Ectodermal cell (in vitro differentiated cells): ENCODE measurements around the gene PADI2.

Source experiments
- H3K27ac ChIP-seq: 2 replicates; pipeline ENCODE4 v1.7.0; 2013; ENCODE audit warnings: mild to moderate bottlenecking, low read depth, low read length; ENCODE audit not compliant: insufficient read depth, poor library complexity, severe bottlenecking
- H3K27me3 ChIP-seq: 2 replicates; pipeline ENCODE4 v1.7.0; 2013; ENCODE audit warnings: mild to moderate bottlenecking, low read length; ENCODE audit not compliant: insufficient read depth, control insufficient read depth, poor library complexity, severe bottlenecking
- H3K36me3 ChIP-seq: one replicate; pipeline ENCODE4 v1.7.0; 2013; ENCODE audit warnings: low read length; ENCODE audit not compliant: control insufficient read depth, insufficient read depth
- H3K4me1 ChIP-seq: one replicate; pipeline ENCODE4 v1.7.0; 2013; ENCODE audit warnings: low read length; ENCODE audit not compliant: control insufficient read depth, insufficient read depth
- H3K4me3 ChIP-seq: 2 replicates; pipeline ENCODE4 v1.7.0; 2013; ENCODE audit warnings: low read depth, low read length, control low read depth; ENCODE audit not compliant: insufficient read depth
- H3K9me3 ChIP-seq: 2 replicates; pipeline ENCODE4 v1.7.0; 2013; ENCODE audit warnings: mild to moderate bottlenecking, low read length, moderate library complexity; ENCODE audit not compliant: control insufficient read depth
- WGBS, 2 experiments: methylation state at CpG; one replicate each; pipeline ENCODE4 v1.1.7; 2013; ENCODE audit warnings: missing lambda C conversion rate in 2 of 2; 5-methylcytosine and 5-hydroxymethylcytosine counted together

PADI2 gene

DNA sequence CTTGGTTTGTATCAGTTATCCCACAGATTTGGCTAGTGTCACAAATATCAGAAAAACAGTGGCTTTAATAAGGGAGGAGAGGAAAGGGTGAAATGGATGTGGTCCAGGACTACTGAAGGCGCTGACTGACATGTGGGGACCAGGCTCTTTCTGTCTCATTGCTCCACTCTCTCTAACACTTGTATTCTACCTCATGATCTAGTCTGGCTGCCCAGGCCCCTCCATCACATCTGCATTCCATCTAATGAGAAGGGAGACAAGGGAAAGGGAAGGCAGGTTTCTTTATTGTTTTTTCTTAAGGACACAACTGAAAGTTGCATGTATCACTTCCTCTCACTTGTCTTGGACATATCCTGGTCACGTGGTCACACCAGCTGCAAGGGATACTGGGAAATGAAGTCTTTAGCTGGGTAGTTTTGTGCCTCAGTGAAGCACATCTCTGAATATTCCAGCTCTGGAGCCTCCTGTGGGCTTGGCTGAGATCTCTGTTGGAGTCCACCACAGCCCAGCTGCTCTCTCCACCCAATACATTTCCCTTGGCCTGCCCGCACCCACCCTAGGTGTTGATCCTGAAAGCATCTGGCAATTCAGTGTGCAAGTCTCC, 42.0 kb upstream of the PADI2 start:
- H3K27ac ChIP-seq = no peak overlapping the region
- H3K36me3 ChIP-seq = no peaks in the 10 kb centered on the region
- no peaks in the 10 kb centered on the region for H3K27me3 ChIP-seq
- H3K4me1 ChIP-seq = no peaks in the 10 kb centered on the region
- H3K4me3 ChIP-seq = no peak overlapping the region
- H3K9me3 ChIP-seq = no peaks in the 10 kb centered on the region
- 92 to 98% methylated on average over 3 of the region's 3 CpGs for WGBS, 2 experiments

DNA sequence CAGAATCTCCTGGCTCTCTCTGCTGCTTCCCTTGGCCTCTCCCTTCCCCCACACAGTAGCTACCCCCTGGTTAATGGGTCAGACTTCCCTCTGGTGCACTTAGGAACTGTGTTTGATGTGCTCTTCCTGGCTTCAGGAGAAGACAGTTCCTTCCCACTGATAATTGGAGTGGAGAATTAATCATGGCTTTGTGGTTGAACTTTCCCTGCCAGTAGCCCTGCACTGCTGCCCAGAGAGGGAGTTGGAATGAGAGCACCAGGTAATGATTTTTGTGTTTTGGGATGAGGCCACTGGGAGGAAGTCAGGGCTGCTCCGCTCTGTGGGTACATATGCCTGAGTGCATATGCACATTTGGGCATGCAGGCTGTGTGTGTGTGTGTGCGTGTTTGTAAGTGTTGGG, 39.7 kb upstream of the PADI2 start:
- Histone ChIP-seq H3K27me3 (no peaks in the 10 kb centered on the region), H3K36me3 (no peaks in the 10 kb centered on the region), H3K4me1 (no peaks in the 10 kb centered on the region), H3K4me3 (no peak overlapping the region), H3K9me3 (peaks cover 5% of the 10 kb centered on the region), H3K27ac (no peak overlapping the region)
- 87 to 93% methylated on average over 2 of the region's 2 CpGs for WGBS, 2 experiments

DNA sequence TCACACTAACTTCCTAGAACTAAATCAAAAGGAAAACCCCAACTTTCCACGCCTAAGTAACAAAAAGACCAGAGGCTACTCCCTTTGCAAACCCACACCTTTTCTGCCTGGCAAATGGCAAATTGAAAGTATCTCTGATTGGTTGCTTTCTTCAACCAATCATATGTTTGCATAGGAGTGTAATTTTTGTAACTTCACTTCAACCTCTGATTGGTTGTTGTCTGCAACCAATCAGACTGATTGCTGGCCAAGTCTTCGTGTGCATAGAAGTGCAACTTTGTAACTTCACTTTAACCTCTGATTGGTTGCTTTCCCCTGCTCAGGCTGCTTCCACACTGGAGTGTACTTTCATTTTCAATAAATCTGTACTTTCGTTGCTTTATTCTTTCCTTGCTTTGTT, 36.9 kb upstream of the PADI2 start:
- WGBS, 2 experiments = 89 to 98% methylated on average over 2 to 3 of the region's 3 CpGs
- Histone ChIP-seq H3K27me3 (no peaks in the 10 kb centered on the region), H3K9me3 (peaks cover 5% of the 10 kb centered on the region), H3K36me3 (no peaks in the 10 kb centered on the region), H3K4me3 (no peak overlapping the region), H3K4me1 (no peaks in the 10 kb centered on the region), H3K27ac (no peak overlapping the region)

DNA sequence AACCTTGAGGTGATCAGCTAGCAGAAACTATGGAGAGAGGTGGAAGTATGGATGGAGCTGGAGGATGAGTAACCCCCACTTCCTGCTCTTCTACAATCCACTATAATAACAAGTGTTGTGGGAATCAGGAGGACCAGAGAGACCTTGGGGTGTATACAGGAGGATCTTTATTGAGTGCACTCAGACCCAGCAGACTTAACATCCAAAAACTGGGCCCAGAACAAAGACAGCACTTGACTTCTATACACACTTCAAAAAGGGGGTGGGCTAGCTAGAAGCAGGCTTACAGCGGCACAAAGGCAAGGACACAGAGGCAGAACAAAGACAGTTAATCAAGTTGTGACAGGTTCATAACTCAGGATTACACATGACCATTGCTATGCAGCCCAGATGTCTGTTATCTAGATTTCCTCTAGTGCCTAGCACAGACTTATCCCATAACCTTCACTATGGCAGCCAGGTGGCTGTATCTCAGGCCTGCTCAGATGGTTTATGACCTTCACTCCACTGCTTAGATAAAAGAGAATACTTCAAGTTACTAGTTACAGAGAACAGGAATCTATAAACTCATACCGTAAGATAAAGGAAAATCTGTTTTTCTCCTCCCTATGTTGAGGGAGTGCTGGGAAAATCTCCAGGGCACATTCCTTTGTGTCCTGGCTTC, 36.1 kb upstream of the PADI2 start:
- WGBS, 2 experiments = 45 to 47% methylated on average over 2 of the region's 2 CpGs
- Histone ChIP-seq H3K36me3 (no peaks in the 10 kb centered on the region), H3K4me3 (no peak overlapping the region), H3K4me1 (no peaks in the 10 kb centered on the region), H3K27me3 (no peaks in the 10 kb centered on the region), H3K9me3 (peaks cover 5% of the 10 kb centered on the region), H3K27ac (no peak overlapping the region)

DNA sequence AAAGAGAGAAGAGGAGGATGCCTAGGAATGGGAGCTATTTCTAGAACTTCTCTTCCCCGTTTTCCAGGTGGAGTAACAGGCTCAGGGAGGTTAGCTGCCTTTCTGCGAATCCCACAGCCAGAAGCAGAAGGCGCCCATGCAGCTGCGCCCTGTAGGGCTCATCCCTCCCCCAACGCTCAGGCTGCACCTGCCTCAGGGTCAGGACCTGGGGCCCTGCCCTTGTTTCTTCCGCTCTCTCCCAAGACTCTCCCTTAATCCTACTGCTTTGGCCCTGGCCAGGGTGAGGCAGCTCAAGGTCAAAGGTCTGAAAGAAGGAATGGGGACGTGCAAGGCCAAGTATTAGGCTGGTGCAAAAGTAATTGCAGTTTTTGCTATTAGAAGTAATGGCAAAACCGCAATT, 30.5 kb upstream of the PADI2 start:
- 83 to 88% methylated on average over 8 of the region's 8 CpGs for WGBS, 2 experiments
- H3K9me3 ChIP-seq = no peaks in the 10 kb centered on the region
- H3K27ac ChIP-seq = no peak overlapping the region
- H3K36me3 ChIP-seq = no peaks in the 10 kb centered on the region
- H3K27me3 ChIP-seq = no peaks in the 10 kb centered on the region
- no peaks in the 10 kb centered on the region for H3K4me1 ChIP-seq
- H3K4me3 ChIP-seq = no peak overlapping the region

DNA sequence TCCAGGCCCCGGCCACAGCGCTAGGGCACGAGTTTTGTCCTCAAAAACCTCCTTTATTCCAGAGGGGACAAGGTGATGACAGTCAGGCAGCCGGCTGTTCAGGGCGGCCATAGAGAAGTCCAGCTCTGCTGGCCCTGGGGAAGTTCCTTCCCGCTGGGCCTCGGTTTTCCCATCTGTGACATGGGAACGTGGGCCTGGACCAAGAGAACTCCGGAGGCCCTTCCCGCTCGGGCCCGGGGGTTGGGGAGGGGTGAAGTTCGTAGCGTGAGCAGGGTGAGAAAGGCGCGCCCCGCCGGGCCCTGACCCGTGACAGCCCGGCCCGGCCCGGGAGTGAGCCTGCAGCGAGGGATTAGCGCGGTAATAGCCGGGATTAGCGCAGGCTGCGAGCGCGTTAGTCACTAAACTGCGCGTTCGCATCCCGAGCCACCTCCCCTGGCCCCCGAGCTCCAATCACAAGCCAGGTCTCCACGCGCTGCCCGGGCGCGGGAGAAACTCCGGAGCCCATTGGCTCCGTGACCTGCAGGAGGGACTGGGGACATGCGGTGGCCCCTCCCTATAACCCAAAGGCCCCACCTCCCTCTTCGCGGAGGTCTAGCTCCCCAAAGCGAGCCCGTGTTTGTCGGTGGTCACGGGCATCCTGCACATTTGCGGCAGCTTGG, 29.8 kb upstream of the PADI2 start:
- Histone ChIP-seq H3K4me1 (no peaks in the 10 kb centered on the region), H3K36me3 (no peaks in the 10 kb centered on the region), H3K27me3 (no peaks in the 10 kb centered on the region), H3K9me3 (no peaks in the 10 kb centered on the region), H3K4me3 (no peak overlapping the region), H3K27ac (no peak overlapping the region)
- 95 to 96% methylated on average over 50 of the region's 50 CpGs for WGBS, 2 experiments

DNA sequence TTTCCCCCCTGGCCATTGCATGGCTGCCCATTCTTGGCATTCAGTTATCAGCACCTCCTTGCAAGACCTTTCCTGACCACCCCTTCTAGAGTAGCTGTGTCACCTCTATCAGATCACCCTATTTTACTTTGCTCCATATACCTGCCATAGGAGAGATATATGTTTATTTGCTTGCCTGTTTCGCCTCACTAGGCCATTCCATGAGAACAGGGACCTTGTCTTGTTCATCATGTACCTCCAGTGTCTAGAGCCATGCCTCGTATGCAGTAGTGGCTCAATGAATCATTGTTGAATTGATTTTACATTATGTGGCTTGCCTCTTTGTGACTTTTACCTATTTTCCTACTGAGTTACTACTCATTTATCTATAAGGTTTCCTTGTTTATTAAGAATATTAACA, 26.4 kb upstream of the PADI2 start:
- H3K27ac ChIP-seq = no peak overlapping the region
- H3K4me3 ChIP-seq = no peak overlapping the region
- no peaks in the 10 kb centered on the region for H3K4me1 ChIP-seq
- no peaks in the 10 kb centered on the region for H3K36me3 ChIP-seq
- H3K9me3 ChIP-seq = no peaks in the 10 kb centered on the region
- no peaks in the 10 kb centered on the region for H3K27me3 ChIP-seq
- WGBS, 2 experiments = 96 to 100% methylated on average over 2 of the region's 2 CpGs

DNA sequence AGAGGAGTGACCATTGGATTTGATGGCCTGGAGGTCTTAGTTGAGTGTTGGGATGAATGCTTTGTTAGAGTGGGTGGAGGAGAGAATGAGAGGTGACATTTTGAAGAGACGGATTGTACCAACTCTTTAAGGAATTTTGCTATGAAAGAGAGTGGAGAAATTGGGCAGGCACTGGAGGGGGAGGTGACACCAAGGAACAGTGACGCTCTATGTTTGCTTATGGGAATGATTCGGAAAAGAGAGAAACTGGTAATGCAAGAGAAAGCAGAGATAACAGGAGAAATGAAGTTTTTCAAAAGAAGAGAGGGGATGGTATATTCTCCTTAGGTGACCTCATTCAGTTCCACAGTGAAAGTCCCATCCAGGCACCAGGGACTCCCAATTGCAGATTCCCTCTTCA, 24.5 kb upstream of the PADI2 start:
- no peaks in the 10 kb centered on the region for H3K36me3 ChIP-seq
- H3K27me3 ChIP-seq = no peaks in the 10 kb centered on the region
- 92 to 95% methylated on average over 3 of the region's 3 CpGs for WGBS, 2 experiments
- no peaks in the 10 kb centered on the region for H3K9me3 ChIP-seq
- H3K4me1 ChIP-seq = no peaks in the 10 kb centered on the region
- H3K27ac ChIP-seq = no peak overlapping the region
- H3K4me3 ChIP-seq = no peak overlapping the region

DNA sequence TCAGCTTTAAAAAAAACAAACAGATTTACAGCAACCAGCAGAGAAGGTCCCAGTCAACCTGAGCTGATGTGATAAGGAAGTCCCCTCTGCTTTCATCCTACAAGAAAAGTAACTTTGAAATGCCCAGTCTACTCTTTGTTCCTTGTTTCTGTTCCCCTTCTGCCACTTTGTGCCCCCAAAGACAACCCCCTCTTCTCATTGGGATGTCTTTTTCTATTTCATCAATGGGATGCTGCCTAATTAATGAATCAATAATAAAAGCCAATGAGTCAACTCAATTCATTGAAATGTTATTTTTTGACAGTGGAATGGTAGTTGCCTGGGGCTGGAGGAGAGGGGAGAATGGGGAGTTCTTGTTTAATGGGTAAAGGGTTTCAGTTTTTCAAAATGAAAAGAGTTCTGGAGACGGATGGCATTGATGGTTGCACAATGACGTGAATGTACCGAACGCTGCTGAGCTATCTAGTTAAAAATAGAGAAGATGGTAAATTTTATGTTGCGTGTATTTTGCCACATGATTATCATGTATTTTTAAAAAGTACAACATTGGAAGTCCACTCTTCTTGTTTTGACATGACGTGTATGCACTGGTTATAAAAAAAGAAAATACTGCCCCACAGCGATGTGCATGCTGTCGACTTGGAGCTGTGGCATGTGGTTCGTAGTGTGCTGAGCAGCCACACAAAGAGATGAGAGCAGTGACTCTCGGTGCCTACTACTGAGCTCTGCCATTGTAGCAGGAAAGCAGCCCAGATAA, 22.4 kb upstream of the PADI2 start:
- Histone ChIP-seq H3K27me3 (no peaks in the 10 kb centered on the region), H3K4me1 (no peaks in the 10 kb centered on the region), H3K27ac (no peak overlapping the region), H3K9me3 (no peaks in the 10 kb centered on the region), H3K4me3 (no peak overlapping the region), H3K36me3 (no peaks in the 10 kb centered on the region)
- whole genome bisulfite sequencing, 2 experiments = 91 to 93% methylated on average over 10 of the region's 10 CpGs

DNA sequence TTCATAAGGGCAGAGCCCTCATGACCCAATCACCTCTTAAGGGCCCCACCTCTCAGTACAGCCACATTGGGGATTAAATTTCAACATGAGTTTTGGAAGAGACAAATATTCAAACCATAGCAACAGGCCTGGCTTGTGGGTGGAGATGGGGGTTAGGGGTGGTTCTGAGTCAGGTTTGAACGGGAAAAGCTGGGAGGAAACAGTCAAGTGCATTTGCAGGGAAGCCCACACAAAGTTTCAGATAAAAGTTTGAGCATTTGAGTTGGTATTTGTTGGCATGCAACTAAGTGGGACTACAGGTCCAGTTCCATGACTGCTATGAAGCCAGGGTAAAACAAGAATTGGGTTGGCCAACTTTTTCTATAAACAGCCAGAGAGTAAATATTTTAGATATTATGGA, 21.0 kb upstream of the PADI2 start:
- no peaks in the 10 kb centered on the region for H3K27me3 ChIP-seq
- WGBS, 2 experiments = 77 to 91% methylated on average over 1 of the region's 1 CpG
- no peaks in the 10 kb centered on the region for H3K9me3 ChIP-seq
- no peak overlapping the region for H3K4me3 ChIP-seq
- no peaks in the 10 kb centered on the region for H3K36me3 ChIP-seq
- no peak overlapping the region for H3K27ac ChIP-seq
- no peaks in the 10 kb centered on the region for H3K4me1 ChIP-seq
